GM23248 (cell line): ENCODE results near the gene ANTXRL. TPM values are rescaled to one million over a fixed set of nuclear protein-coding genes. Genes with fewer than 3 reads are reported as not detected.
A peak's percentile ranks its signal among the peaks of the same experiment; 100 is the strongest.
"Not testable (repeated sequence)": the region's sequence is repeated elsewhere in the genome, so short reads cannot be mapped to it uniquely, and the experiment has no call there.

ENCODE experiments used
- DNase-seq: peaks from one replicate; pipeline ENCODE4 v3.0.0-alpha.2; 2015
- H2AFZ ChIP-seq: fragments of 200-600 bp; sonication (generic); 2 replicates; pipeline ENCODE4 v1.6.1; 2016; ENCODE audit warnings: antibody characterized with exemption
- H3F3A ChIP-seq: fragments of 200-600 bp; sonication (generic); 2 replicates; pipeline ENCODE4 v1.6.1; 2016; ENCODE audit warnings: mild to moderate bottlenecking, antibody characterized with exemption, mixed run types; ENCODE audit not compliant: insufficient read depth
- H3K27ac ChIP-seq: fragments of 200-600 bp; sonication (generic); 2 replicates; pipeline ENCODE4 v1.5.1; 2016; ENCODE audit warnings: mild to moderate bottlenecking
- H3K27me3 ChIP-seq: fragments of 200-600 bp; sonication (generic); replicated peaks from 2 replicates; pipeline ENCODE4 v1.6.1; 2016; ENCODE audit warnings: mild to moderate bottlenecking; ENCODE audit not compliant: insufficient read depth
- H3K36me3 ChIP-seq: fragments of 200-600 bp; sonication (generic); 2 replicates; pipeline ENCODE4 v1.6.1; 2016; ENCODE audit warnings: low read depth, mild to moderate bottlenecking
- H3K4me1 ChIP-seq: fragments of 200-600 bp; sonication (generic); 2 replicates; pipeline ENCODE4 v1.6.1; 2016; ENCODE audit warnings: mild to moderate bottlenecking; ENCODE audit not compliant: insufficient read depth
- H3K4me2 ChIP-seq: fragments of 200-600 bp; sonication (generic); one replicate; pipeline ENCODE4 v1.6.1; 2016; ENCODE audit warnings: mild to moderate bottlenecking; ENCODE audit not compliant: unreplicated experiment
- H3K4me3 ChIP-seq: fragments of 200-600 bp; sonication (generic); 2 replicates; pipeline ENCODE4 v1.5.1; 2016; ENCODE audit warnings: mild to moderate bottlenecking
- H3K79me2 ChIP-seq: fragments of 200-600 bp; sonication (generic); 2 replicates; pipeline ENCODE4 v1.6.1; 2016; ENCODE audit warnings: mild to moderate bottlenecking; ENCODE audit not compliant: insufficient read depth
- H3K9ac ChIP-seq: fragments of 200-600 bp; sonication (generic); 2 replicates; pipeline ENCODE4 v1.6.1; 2016; ENCODE audit warnings: mild to moderate bottlenecking
- H3K9me2 ChIP-seq: fragments of 200-600 bp; sonication (generic); 2 replicates; pipeline ENCODE4 v1.6.1; 2016; ENCODE audit warnings: mixed run types, mild to moderate bottlenecking, moderate library complexity; ENCODE audit not compliant: insufficient read depth
- H3K9me3 ChIP-seq: fragments of 200-600 bp; sonication (generic); one replicate; pipeline ENCODE4 v1.6.1; 2017; ENCODE audit warnings: low read depth
- H4K20me1 ChIP-seq: fragments of 200-600 bp; sonication (generic); 2 replicates; pipeline ENCODE4 v1.6.0; 2016; ENCODE audit not compliant: insufficient read depth
- EZH2 ChIP-seq: fragments of 200-600 bp; sonication (generic); IDR thresholded peaks from 2 replicates; pipeline ENCODE4 v1.6.1; 2018; ENCODE audit warnings: antibody characterized with exemption, mild to moderate bottlenecking; ENCODE audit not compliant: insufficient read depth, poor library complexity, severe bottlenecking
- EZH2phosphoT487 ChIP-seq: fragments of 200-600 bp; sonication (generic); IDR thresholded peaks from 2 replicates; pipeline ENCODE4 v1.6.1; 2018; ENCODE audit warnings: antibody characterized with exemption, moderate library complexity, mild to moderate bottlenecking, low read depth; ENCODE audit not compliant: insufficient read depth
- WGBS, 2 experiments: methylation state at CpG; one replicate each; pipeline ENCODE4 v1.1.6; 2015 to 2017; ENCODE audit warnings: low lambda C conversion rate in 2 of 2, low coverage in 1 of 2; ENCODE audit errors: missing lambda C conversion rate in 2 of 2; 5-methylcytosine and 5-hydroxymethylcytosine counted together
- in situ Hi-C: fragments of 300-500 bp; cut with MboI; formaldehyde crosslinking; loops from 2 replicates; pipeline ENCODE4 v1.15.0; 2020
- polyA plus RNA-seq: library from polyadenylated mRNA; unstranded; fragments of >200 nt; fragmentation: Nextera tagmentation; extraction: Ambion mirVana; gene quantifications from 2 replicates; pipeline ENCODE4 v1.2.1, GENCODE V29; 2016
- total RNA-seq: library from RNA; depleted of rRNA; stranded (reverse); fragments of >200 nt; shearing (Covaris generic); gene quantifications from 2 replicates; pipeline ENCODE4 v1.2.3, GENCODE V29; 2014

The ANTXRL gene
- total and polyA plus RNA-seq, 2 experiments from 2014 or later: not detected

DNA sequence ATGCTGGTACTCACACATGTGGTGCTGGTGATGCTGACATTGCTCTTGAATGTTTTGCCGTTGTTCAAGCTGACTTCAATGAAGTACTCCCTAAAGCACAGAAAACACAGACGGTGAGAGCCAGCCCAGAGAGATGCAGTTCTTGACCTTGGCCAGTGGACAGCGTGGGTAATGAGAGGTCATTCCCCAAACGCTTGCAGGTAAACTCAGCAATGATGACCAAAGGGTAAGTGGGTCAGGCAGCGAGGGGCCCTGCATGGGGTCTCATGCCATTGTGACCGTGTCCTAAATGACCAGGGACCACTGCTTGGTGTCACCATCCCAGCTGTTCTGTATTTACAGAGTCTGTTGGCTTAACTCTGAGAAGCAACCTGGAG lies 32.8 kb upstream of the ANTXRL start:
- Histone ChIP-seq H3K9me2 (no peaks in the 10 kb centered on the region), H3F3A (no peaks in the 10 kb centered on the region), H3K79me2 (no peaks in the 10 kb centered on the region), H3K27ac (no peak overlapping the region), H3K27me3 (0 out of 2 replicates have a peak, but pooled peaks cover 4% of the 10 kb centered on the region), H2AFZ (no peak overlapping the region), H3K36me3 (no peaks in the 10 kb centered on the region), H4K20me1 (no peaks in the 10 kb centered on the region), H3K4me3 (no peak overlapping the region), H3K4me1 (no peaks in the 10 kb centered on the region), H3K4me2 (no peak overlapping the region), H3K9ac (no peak overlapping the region), H3K9me3 (no peaks in the 10 kb centered on the region)
- no peak for TF ChIP-seq EZH2phosphoT487
- no peak for TF ChIP-seq EZH2
- 55 to 63% methylated on average over 5 to 6 of the region's 6 CpGs for WGBS, 2 experiments
- in situ Hi-C loops: no loop called here
- no peak for DNase-seq

DNA sequence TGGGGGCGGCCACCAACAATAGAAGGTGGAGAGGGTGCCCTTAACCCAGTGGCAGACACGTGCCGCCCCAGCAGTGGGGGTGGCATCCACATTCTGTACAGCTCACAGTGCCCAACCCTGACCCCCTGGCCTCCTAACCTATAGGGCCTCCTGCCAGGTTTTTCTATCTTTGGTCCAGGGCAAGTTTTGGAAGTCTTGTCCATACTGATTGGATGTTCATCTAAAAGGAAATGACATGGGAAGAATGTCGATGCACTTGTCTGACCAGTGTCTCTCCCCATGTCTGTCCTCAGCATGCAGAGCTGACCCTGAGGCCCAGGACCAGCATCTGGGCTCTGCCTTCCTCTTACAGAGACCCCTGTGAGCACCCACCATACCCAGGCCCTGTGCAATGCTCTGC lies 32.3 kb upstream of the ANTXRL start:
- Histone ChIP-seq H3K27me3 (0 out of 2 replicates have a peak, but pooled peaks cover 4% of the 10 kb centered on the region), H3K4me3 (no peak overlapping the region), H3K9me3 (no peaks in the 10 kb centered on the region), H3K4me1 (no peaks in the 10 kb centered on the region), H3F3A (no peaks in the 10 kb centered on the region), H3K9me2 (no peaks in the 10 kb centered on the region), H2AFZ (no peak overlapping the region), H3K4me2 (no peak overlapping the region), H3K9ac (no peak overlapping the region), H3K27ac (no peak overlapping the region), H3K36me3 (no peaks in the 10 kb centered on the region), H3K79me2 (no peaks in the 10 kb centered on the region), H4K20me1 (no peaks in the 10 kb centered on the region)
- DNase-seq: no peak
- in situ Hi-C loops: no loop called here
- TF ChIP-seq EZH2phosphoT487 (no peak), EZH2 (no peak)
- 67 to 82% methylated on average over 4 of the region's 4 CpGs for WGBS, 2 experiments

DNA sequence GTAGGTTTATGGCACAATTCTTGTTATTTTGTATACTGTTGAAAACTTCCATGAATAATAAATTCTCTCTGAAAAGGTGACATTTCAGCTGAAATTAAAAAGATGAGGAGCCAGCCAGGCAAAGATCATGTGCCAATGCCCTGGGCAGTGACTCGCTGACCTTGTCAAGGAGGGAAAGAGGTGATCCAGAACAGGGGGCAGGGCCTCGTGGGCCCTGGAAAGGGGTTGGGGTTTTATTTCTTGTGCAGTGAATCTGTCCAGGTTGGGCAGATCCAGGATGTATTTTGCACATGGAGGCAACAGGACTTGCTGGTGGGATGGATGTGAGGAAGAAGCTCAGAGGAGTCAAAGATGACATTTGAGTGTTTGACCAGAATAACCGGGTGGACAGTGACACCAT lies 31.6 kb upstream of the ANTXRL start:
- H3K36me3 ChIP-seq, H3K9ac ChIP-seq, H3K9me2 ChIP-seq, in situ Hi-C loops, H3K27me3 ChIP-seq, H3K4me3 ChIP-seq, H3K4me1 ChIP-seq, DNase-seq, H2AFZ ChIP-seq, H3F3A ChIP-seq, H3K4me2 ChIP-seq, H3K79me2 ChIP-seq, H3K9me3 ChIP-seq, H3K27ac ChIP-seq, H4K20me1 ChIP-seq: not testable (repeated sequence)
- WGBS, 2 experiments: 51 to 54% methylated on average over 3 of the region's 3 CpGs

DNA sequence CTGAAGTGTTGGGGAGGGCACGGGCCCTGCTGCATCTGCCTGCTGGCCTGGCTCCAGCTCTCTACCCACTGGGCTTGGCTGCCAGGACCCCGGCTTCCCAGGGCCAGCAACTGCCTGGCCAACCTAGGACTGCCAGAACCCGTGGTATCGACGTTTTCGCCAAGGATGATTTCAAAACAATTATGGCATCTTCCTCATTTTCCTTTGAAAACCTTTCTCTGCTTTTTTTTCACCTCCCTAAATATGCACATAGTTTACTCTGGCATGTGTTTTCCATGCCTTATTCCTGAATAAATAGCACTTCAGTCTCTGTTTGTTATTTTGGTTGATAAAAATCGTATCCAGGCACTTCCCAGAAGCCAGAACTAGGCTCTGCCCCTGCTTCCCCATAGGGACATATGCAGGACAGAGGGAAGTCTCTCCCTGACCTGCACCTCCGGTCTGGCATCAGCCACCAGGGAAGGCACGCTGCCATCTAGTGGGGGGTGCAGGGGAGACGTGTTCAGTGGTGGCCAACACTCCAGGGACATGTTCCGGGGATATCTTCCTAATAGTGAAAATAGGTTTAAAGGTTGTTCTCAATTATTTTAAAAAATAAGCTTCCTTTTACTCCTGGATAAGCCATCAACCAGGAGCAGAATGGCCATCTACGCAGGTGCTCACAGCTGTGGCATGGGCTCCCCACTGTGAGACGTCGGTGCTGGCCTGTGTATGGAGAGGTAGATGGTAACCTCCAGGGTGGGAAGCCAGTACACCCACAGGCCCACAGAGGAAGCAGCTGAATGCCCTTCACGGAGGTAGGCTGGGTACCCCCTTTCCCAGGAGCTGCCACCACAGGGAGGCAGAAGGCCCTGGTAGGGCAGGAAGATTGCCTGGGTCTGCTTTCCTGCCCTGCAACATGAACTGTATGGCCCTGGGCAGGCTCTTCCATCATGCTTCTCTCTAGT lies 30.7 kb upstream of the ANTXRL start:
- Histone ChIP-seq H3K27ac (no peak overlapping the region), H3K4me1 (no peaks in the 10 kb centered on the region), H3K79me2 (no peaks in the 10 kb centered on the region), H3K27me3 (0 out of 2 replicates have a peak, but pooled peaks cover 4% of the 10 kb centered on the region), H3K4me3 (no peak overlapping the region), H3K36me3 (no peaks in the 10 kb centered on the region), H3K9me3 (no peaks in the 10 kb centered on the region), H2AFZ (peak overlapping the region; percentile 64), H3K9ac (no peak overlapping the region), H3K4me2 (peak overlapping the region; percentile 6), H3K9me2 (no peaks in the 10 kb centered on the region), H4K20me1 (no peaks in the 10 kb centered on the region), H3F3A (no peaks in the 10 kb centered on the region)
- TF ChIP-seq EZH2 (no peak), EZH2phosphoT487 (no peak)
- peak; percentile 43 for DNase-seq
- 28 to 33% methylated on average over 15 of the region's 15 CpGs for WGBS, 2 experiments
- in situ Hi-C loops: no loop called here
